SU-DHL-6 (cell line): ENCODE results near the gene ABTB2.

ENCODE experiments used
- CTCF ChIP-seq: fragments of 200-600 bp; sonication (generic); IDR thresholded peaks from one replicate; pipeline ENCODE4 v1.5.1; 2017; ENCODE audit warnings: antibody characterized with exemption, mild to moderate bottlenecking, low read length, moderate library complexity; ENCODE audit not compliant: insufficient read depth, poor library complexity, severe bottlenecking
- EZH2phosphoT487 ChIP-seq: fragments of 200-600 bp; sonication (generic), shearing (Covaris generic); conservative IDR thresholded peaks from 2 replicates; pipeline ENCODE4 v1.6.1; 2018; ENCODE audit warnings: mild to moderate bottlenecking, antibody characterized with exemption, low read length, moderate library complexity, mixed read lengths

- TF ChIP-seq CTCF (no peak), EZH2phosphoT487 (no peak)
Observed at GRCh38 chr11:34328632-34328910, 29.2 kb downstream of the ABTB2 start.
